ENCODE data around the gene SEPHS1.

- TF ChIP-seq RCOR1 (IDR thresholded peaks at IDR 0.05; ENCODE audit: low read length), result no peak
- TF ChIP-seq GABPA (IDR thresholded peaks at IDR 0.05; ENCODE audit: low read depth), result no peak
Observed at GRCh38 chr10:13392701-13393100, 44.6 kb upstream of the SEPHS1 start.

Data from SK-N-SH (cell line).